Measurements from ENCODE around the gene TMEM9B.
"Not testable (repeated sequence)": the region's sequence is repeated elsewhere in the genome, so short reads cannot be mapped to it uniquely, and the experiment has no call there.

Gene TMEM9B

GRCh38 chr11:8971924-8972316, 7.7 kb upstream of the TMEM9B start:
- DNase-seq: no peak

DNA sequence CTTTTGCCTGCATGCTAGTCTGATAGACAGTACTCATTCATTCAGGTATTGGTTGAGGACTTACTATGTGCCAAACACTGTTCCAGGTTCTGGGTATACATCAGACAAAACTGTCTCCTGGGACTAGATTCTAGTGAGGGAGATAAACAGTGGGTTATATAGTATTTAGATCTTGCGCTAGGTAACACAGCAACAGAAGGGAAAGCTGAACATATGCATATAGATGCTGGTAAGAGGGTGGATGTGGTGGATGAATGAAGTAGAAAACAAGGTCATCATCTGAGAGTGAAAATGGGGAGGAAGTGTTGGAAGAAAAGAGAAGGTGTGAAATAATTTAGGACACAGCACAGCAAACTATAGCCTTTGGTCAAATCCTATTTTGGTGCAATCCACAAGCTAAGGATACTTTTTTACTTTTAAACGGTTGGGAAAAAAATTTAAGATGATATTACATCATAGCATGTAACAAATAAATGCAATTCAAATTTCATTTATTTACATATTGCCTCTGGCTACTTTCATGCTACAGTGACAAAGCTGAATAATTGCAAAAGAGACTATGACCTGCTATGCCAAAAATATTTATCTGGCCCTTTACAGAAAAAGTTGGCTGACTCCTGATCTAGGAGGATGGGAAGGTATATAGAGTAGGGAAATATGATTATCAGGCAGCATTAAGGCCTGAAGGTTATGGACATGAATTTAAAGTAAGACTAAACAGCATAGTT, 7.1 kb upstream of the TMEM9B start:
- DNase-seq: no peak

GRCh38 chr11:8967184-8967583, 2.9 kb upstream of the TMEM9B start:
- no peak for DNase-seq

DNA sequence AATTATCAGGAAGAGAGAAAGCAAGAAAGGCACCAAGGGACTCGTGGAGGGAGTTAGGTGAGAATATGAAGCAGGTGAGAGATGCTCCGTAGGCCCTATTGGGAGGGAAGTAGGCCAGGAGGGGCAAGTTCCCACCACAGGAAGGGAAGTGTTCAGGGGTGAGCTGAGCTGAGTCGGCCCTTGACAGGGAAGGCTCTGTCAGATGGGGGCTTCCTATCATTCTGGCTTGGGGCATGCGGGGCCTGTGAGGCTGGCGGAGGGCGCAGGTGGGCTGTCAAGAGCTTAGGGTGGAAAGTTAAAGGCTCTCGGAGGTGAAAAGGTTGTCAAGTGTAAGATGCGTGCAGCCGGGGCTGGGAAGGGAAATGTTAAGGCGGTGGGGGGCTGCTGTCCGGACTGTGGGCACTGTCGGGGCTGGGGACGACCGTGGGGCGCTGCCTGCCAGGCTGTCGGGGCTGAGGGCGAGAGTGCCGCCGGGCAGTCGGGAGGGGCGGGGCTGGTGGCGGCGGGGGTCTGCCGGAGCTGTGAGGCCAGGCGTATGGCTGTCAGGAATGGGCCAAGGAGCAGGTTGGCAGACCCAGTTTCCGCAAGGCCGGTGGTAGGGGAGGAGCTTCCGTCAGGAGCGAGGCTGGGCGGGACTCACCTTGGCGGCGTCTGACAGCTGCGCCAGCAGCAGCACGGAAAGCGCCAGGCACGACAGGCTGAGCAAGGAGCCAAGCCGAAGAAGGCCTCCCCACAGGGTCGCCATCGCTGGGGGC, 496 bp downstream of the TMEM9B start:
- peak; percentile 81 for DNase-seq

DNA sequence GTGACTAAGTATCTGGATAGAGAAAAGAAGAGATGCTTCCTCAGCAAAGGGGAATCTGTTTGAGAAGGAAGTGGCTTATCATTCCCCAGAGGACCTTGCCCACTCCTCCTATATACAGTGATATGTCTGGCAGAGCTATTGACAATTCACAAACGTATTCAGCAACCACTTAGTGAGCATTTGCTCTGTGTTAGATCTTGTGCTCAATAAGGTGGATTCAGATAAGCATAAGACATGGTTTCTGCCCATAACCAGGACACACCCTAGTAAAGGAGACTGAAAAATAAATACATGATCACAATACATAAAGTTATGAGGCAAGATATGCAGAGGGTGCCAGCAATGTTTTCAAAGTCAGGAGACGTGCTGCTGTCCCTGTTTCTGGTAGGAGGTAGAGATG, 1.4 kb downstream of the TMEM9B start:
- DNase-seq: no peak

- no peak for DNase-seq
Observed at GRCh38 chr11:8961401-8961800, 2.8 kb downstream of the TMEM9B start.

DNA sequence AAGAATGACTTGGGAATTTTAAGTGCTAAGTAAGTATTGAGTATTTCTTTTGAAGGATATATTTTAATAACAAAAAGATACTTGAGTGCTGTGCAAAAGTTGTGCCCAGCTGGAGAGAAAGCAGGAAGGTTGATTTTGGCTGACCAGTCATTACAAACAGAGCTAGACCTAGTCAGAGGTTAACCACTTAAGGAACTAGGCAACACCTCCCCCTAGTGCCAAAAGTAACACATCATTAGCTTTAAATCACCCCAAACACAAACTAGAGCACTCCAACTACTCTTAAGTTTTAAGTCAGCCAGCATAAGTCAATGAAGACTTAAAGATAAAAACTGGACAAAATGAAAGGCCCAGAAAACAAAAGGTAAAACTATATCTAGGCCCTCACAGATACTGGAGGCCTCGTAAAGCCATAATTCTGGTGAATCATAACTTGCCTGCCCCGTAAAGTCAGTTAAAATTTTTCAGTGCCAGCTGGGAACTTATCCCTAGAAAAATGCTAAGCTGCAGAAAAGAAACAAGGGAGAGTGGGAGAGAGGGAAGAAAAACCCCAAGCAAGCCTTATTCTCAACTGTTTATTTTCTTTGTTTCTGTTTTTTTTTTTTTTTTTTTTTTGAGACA, 4.6 kb downstream of the TMEM9B start:
- no peak for DNase-seq

DNA sequence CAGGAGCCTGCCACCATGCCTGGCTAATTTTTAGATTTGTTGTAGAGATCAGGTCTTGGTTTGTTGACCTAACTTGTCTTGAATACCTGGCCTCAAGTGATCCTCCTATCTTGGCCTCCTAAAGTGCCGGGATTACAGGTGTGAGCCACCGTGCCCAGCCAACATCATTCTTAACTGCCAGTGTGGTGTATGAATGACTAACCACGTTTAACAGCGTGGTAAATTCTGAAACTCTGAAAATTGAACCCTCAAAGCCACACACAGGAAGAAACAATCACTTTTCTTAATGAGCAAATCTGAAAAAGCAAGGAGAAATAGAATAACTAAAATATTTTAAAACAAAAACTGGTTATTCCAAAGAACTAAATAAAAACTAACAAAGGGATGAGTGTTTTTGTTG, 7.4 kb downstream of the TMEM9B start:
- DNase-seq: no peak

- no peak for DNase-seq
Observed at GRCh38 chr11:8948886-8949285, 15.4 kb downstream of the TMEM9B start.

DNA sequence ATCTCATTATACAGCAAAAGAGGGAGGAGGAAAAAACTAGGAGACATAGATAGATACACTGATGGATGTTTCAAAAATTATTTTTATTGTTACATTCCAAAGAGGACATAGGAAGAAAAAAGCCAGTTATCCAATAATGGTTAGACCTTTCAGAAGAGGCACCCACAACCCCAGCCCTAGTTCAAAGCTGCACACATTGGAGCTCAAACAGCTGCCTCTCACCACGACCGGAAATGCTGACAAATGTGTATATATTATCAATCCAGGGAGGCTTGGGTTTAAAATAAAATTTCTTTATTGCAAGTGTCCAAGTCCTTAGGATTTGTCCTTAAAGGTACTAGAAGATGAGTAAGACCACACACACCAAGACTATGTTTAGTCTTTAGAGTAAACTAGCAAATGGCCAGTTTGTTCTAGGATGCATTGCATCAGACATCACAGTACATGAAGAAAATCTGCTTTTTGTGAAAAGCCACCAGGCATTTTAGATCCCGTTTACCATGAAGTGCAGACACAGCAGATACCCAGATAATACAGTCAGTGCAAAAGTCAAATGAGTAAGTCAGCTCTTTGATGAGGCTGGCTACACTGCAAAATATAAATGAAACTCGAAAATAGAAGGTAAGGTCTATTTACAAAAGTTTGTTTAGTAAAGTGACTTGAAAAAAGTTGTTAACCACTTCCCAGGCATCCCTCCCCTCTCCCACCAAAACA, 16.9 kb downstream of the TMEM9B start:
- no peak for DNase-seq

DNA sequence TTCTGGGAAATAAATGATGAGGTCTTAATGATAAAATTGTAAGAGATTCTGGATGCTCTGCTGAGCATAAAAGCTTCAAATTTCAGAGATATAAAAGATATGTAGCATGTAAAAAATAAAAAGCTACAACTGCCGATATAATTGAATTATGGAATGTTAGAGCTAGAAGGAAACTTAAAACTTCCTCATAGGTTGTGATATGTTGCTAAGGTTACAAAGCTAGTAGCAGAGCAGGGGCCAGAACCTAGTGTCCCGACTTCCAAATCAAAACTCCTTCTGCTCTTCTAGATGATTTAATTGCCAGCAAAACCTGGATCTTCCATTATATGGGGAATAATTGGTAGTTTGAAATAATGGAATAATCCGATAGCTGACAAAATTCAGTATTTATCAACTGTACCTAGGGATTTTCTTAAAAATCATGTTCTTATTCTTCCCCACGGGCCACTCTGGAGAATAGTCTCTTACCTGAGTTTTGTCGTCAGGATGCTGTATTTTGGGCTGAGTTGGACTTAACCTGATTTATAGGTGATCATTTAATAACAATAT, 21.6 kb downstream of the TMEM9B start, which contains the start of gene ASCL3:
ASCL3 (minus strand) TSS at position 499 of the 549 bp plus-strand sequence. CDS start 4,855 bp downstream, outside the sequence.
- no peak for DNase-seq

DNA sequence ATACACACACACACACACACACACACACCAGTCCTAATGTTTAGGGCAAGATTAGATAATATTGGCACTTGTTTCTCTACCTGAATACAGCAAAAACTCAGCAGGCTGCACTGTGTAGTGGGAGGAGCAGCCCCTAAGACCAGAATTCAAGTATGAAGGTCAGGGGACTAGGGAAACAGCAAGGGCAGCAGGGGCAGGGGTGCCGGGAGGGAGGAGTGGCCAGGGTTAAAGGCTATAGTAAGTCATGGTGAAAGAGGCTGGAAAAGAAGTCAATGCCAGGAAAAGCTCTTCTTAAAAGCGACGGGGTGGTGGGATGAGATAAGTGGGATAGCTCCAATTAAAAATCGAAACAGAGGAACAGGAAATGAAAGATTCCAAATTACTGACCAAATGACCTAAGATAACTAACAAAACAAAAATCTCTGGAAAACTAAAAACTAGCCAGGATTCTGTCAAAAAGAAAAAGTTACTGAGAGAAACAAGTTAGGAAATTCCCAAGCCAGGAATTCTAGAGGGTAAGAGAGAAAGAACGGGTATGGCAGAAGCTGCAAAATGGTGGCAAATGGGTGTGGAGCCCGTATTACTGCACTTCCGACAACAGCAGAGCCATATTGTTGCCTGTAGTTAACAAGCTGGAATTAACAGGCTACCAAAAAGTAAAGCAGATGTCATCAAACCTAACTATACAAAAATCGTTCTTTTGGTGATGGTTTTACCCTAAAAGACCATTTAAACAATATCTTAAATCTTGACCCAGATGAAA, 22.7 kb downstream of the TMEM9B start:
- DNase-seq: no peak

GRCh38 chr11:8937659-8938058, 26.6 kb downstream of the TMEM9B start:
- DNase-seq: no peak

- no peak for DNase-seq
Observed at GRCh38 chr11:8937159-8937558, 27.1 kb downstream of the TMEM9B start.

- not testable (repeated sequence) for DNase-seq
Observed at GRCh38 chr11:8935789-8936188, 28.5 kb downstream of the TMEM9B start.

DNA sequence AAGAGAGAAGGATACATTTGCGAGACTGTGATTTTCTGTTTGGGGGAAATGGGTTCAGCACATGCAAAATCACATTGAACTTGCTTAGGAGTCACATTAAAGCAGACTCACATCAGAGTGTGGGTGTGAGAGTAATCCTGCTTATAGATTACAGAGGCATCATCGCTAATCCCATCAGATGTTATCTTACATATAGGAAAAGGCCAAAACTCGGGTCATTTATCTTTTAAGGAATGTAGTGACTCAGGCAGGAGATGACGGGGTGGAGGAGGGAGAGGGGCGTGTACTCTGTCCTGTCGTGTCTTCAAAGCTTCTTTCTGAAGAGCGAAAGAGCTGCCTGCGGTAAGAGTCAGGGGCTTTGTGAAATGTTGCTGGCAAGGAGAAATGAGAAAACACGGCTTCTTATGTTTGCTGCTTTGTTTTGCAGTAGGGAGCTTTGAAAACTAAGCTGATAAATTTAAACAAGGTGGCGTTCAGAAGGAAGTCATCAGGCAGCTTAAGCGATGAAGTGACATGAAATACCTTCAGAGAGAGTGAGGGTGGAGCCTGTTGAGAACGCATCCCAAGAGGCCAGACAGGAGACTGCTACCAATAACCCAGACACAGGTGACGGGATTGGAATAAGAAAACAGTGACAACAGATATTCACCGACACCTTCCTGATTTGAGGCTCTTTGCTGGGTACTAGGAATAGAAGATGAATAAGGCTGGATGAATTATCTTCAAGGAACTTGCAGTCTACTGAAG, 29.3 kb downstream of the TMEM9B start:
- DNase-seq: no peak

DNA sequence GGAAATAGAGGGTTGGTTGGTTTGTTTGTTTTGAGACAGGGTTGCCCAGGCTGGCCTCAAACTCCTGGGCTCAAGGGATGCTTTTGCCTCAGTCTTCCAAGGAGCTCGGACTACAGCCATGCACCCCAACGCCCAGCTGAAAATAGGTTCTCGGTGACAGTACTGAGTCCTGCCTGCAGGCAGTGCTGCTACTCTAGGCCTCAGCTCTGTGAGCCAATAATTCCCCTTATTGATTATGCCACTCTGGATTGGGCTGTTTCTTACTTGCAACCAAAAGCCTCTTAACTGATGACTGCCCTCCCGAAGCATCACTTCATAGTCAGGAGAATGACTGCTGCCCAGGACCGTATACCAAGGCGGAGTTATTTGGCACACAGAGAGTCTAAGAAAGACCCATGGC, 30.3 kb downstream of the TMEM9B start:
- no peak for DNase-seq

- no peak for DNase-seq
Observed at GRCh38 chr11:8932564-8933180, 31.6 kb downstream of the TMEM9B start, which contains the start of gene C11orf16. Gene C11orf16 (minus strand): TSS chr11:8932947. CDS start chr11:8932308, 639 bp downstream.

GRCh38 chr11:8930456-8931175, 33.6 kb downstream of the TMEM9B start:
- DNase-seq: no peak

- DNase-seq: no peak
Observed at GRCh38 chr11:8928981-8929615, 35.1 kb downstream of the TMEM9B start.
